AG04450 (cell line): Measurements from ENCODE around the gene POLDIP3. TPM values are rescaled to one million over a fixed set of nuclear protein-coding genes. Genes with fewer than 3 reads are reported as not detected.
A peak's percentile ranks its signal among the peaks of the same experiment; 100 is the strongest.
"Not testable (repeated sequence)": the region's sequence is repeated elsewhere in the genome, so short reads cannot be mapped to it uniquely, and the experiment has no call there.

Experiments
- CTCF ChIA-PET: fragments of 300-600, 350-600 bp; formaldehyde crosslinking; extraction: SDS; loops from one replicate; lab custom pipeline; 2022; ENCODE audit warnings: antibody characterized with exemption, inconsistent platforms; lab: Charles Lee
- POLR2A ChIA-PET: fragments of 350-600 bp; formaldehyde crosslinking; extraction: SDS; loops from one replicate; lab custom pipeline; 2021; ENCODE audit warnings: antibody characterized with exemption, inconsistent platforms; lab: Yijun Ruan, JAX
- DNase-seq: peaks from one replicate; pipeline ENCODE4 v3.0.0-alpha.2; 2011; ENCODE audit warnings: low read depth, low spot score
- H3K27ac ChIP-seq: one replicate; pipeline ENCODE4 v1.5.1; 2012; ENCODE audit warnings: low read depth, low read length, control low read depth
- H3K27me3 ChIP-seq: one replicate; pipeline ENCODE4 v1.6.0; 2012; ENCODE audit warnings: low read length; ENCODE audit not compliant: control insufficient read depth, insufficient read depth
- H3K4me3 ChIP-seq: 2 replicates; pipeline ENCODE4 v1.5.1; 2011; ENCODE audit warnings: mild to moderate bottlenecking, low read depth, low read length, control low read depth
- H3K9me3 ChIP-seq: 2 replicates; pipeline ENCODE4 v1.5.1; 2012; ENCODE audit warnings: low read length; ENCODE audit not compliant: control insufficient read depth, insufficient read depth
- polyA plus RNA-seq: library from polyadenylated mRNA; depleted of rRNA; stranded (reverse); fragments of >200 nt; gene quantifications from 2 replicates; pipeline ENCODE4 v1.2.3, GENCODE V29; 2011
- TF ChIP-seq, protein P1 (sequence below): IDR thresholded peaks from 2 replicates; pipeline ENCODE4 v1.5.1; 2011; ENCODE audit warnings: low read depth, low read length, control low read depth, inconsistent platforms

POLDIP3 gene
- polyA plus RNA-seq, 1 experiment: 50.6 TPM

GRCh38 chr22:42620084-42620483 lies 5.4 kb upstream of the POLDIP3 start:
- Histone ChIP-seq H3K27me3 (no peaks in the 10 kb centered on the region), H3K4me3 (no peak overlapping the region), H3K27ac (no peak overlapping the region), H3K9me3 (no peaks in the 10 kb centered on the region)
- TF ChIP-seq, protein P1, sequence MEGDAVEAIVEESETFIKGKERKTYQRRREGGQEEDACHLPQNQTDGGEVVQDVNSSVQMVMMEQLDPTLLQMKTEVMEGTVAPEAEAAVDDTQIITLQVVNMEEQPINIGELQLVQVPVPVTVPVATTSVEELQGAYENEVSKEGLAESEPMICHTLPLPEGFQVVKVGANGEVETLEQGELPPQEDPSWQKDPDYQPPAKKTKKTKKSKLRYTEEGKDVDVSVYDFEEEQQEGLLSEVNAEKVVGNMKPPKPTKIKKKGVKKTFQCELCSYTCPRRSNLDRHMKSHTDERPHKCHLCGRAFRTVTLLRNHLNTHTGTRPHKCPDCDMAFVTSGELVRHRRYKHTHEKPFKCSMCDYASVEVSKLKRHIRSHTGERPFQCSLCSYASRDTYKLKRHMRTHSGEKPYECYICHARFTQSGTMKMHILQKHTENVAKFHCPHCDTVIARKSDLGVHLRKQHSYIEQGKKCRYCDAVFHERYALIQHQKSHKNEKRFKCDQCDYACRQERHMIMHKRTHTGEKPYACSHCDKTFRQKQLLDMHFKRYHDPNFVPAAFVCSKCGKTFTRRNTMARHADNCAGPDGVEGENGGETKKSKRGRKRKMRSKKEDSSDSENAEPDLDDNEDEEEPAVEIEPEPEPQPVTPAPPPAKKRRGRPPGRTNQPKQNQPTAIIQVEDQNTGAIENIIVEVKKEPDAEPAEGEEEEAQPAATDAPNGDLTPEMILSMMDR: no peak
- DNase-seq: no peak
- ChIA-PET POLR2A (no interaction called here), CTCF (interaction anchor here (1.8 to 5.3 kb wide), 2 partner anchors 199 to 200 kb away, joined by 6 to 86 read pairs; no protein-coding TSS in a partner anchor)

- ChIA-PET CTCF (interaction anchor here (1.8 kb wide), 1 partner anchor 200 kb away, joined by 6 read pairs; no protein-coding TSS in a partner anchor), POLR2A (no interaction called here)
- H3K27ac ChIP-seq: no peak overlapping the region
- no peak overlapping the region for H3K4me3 ChIP-seq
- TF ChIP-seq, protein P1: no peak
- H3K9me3 ChIP-seq: no peaks in the 10 kb centered on the region
- DNase-seq: no peak
- no peaks in the 10 kb centered on the region for H3K27me3 ChIP-seq
Measured at GRCh38 chr22:42619261-42620063, 4.8 kb upstream of the POLDIP3 start.

GRCh38 chr22:42617155-42617983 lies 2.7 kb upstream of the POLDIP3 start:
- H3K27ac ChIP-seq: no peak overlapping the region
- no peak for DNase-seq
- CTCF ChIA-PET: no interaction called here

DNA sequence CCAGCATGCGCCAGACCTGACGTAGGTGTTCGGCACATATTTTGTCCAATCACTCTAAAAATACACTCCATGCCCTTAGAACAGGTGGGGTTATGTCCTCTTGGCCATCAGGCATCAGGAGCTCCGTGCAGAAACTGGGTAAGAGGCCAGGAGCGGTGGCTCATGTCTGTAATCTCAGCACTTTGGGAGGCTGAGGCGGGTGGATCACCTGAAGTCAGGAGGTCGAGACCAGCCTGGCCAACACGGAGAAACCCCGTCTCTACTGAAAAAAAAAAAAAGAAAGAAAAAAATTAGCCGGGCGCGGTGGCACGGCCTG lies 1.1 kb upstream of the POLDIP3 start:
- H3K9me3 ChIP-seq, CTCF ChIA-PET, H3K27me3 ChIP-seq, DNase-seq: not testable (repeated sequence)
- Histone ChIP-seq H3K27ac (peak overlapping the region; percentile 97), H3K4me3 (peak overlapping the region; percentile 29; the same call in 1 of the 2 replicates)
- POLR2A ChIA-PET: interaction anchor here (0.6 to 2.0 kb wide), 8 partner anchors 18 to 255 kb away, joined by 3 to 12 read pairs (median 4); partner anchors contain the start of gene CYB5R3

More at GRCh38 chr22:42617155-42617983, 2.7 kb upstream of the POLDIP3 start:
- POLR2A ChIA-PET: interaction anchor here (0.7 kb wide), 1 partner anchor 187 kb away, joined by 4 read pairs; no protein-coding TSS in a partner anchor
- TF ChIP-seq, protein P1: no peak
- H3K9me3 ChIP-seq: no peaks in the 10 kb centered on the region
- no peak overlapping the region for H3K4me3 ChIP-seq
- H3K27me3 ChIP-seq: no peaks in the 10 kb centered on the region

- Histone ChIP-seq H3K27ac (peak overlapping the region; percentile 97), H3K4me3 (peak overlapping the region; percentile 39), H3K9me3 (no peaks in the 10 kb centered on the region), H3K27me3 (no peaks in the 10 kb centered on the region)
- CTCF ChIA-PET: no interaction called here
- DNase-seq: peak; percentile 99
- TF ChIP-seq, protein P1: no peak
- POLR2A ChIA-PET: interaction anchor here (0.5 to 2.1 kb wide), 18 partner anchors 11 to 1675 kb away, joined by 3 to 18 read pairs (median 4); partner anchors contain the start of gene CYB5R3
Measured at GRCh38 chr22:42615092-42615859, 593 bp upstream of the POLDIP3 start.
